ENCODE measurements around the gene ZNF786. TPM values are rescaled to one million over a fixed set of nuclear protein-coding genes. Genes with fewer than 3 reads are reported as not detected.
"Not testable (repeated sequence)": the region's sequence is repeated elsewhere in the genome, so short reads cannot be mapped to it uniquely, and the experiment has no call there.

ZNF786 gene
- total and polyA plus RNA-seq, 3 experiments from 2014 or later: 8.5 to 17.3 (median 9.2) TPM

- no peak overlapping the region for H3K27ac ChIP-seq (ENCODE audit: low read depth, low read length)
- H3K9me3 ChIP-seq (ENCODE audit: low read length): no peaks in the 10 kb centered on the region
- no peaks in the 10 kb centered on the region for H3K36me3 Mint-ChIP-seq
- no peaks in the 10 kb centered on the region for H3K36me3 ChIP-seq (ENCODE audit: insufficient read depth, low read length)
- CTCF ChIA-PET: no interaction called here
- DNase-seq: no peak
- H3K9me3 Mint-ChIP-seq: no peaks in the 10 kb centered on the region
- POLR2A ChIA-PET: no interaction called here
- no peaks in the 10 kb centered on the region for H3K27me3 Mint-ChIP-seq
- H3K27me3 ChIP-seq (ENCODE audit: insufficient read depth, low read length, poor library complexity, severe bottlenecking): no peaks in the 10 kb centered on the region
- peak overlapping the region in 1 of 8 donors; percentile 69 for H3K27ac Mint-ChIP-seq
- H3K4me3 ChIP-seq (ENCODE audit: low read length): no peak overlapping the region
- no peaks in the 10 kb centered on the region for H3K4me1 Mint-ChIP-seq
- peak overlapping the region in 1 of 7 donors; percentile 55 for H3K4me3 Mint-ChIP-seq
- H3K4me1 ChIP-seq (ENCODE audit: insufficient read depth, low read length): no peaks in the 10 kb centered on the region
Measured at GRCh38 chr7:149097088-149097487, 6.6 kb upstream of the ZNF786 start.

DNA sequence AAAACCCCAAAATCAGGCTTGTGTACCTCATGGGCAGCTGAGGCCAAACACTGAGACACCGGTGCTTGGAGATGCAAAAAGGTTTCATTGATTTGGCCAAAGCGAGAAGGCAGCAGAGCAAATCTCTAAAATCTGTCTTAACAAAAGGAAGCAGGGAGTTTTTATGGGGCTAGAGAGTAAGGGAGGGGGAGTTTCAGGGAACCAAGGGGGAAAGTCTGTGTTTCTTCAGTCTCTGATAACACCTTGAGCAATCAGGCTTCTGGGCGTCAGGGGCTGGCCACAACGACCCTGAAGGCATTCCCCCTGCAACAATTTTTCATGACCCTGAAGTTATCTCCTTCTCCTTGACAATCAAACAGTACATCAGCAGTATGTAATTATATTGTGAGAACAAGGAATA is 2.7 kb upstream of the ZNF786 start:
- Mint-ChIP-seq H3K27ac (peak overlapping the region in 4 of 8 donors; percentile 33 to 61 (median 54)), H3K4me1 (peaks cover 11 to 21% (median 14%) of the 10 kb centered on the region in 3 donors), H3K9me3 (no peaks in the 10 kb centered on the region), H3K36me3 (peaks cover 0 to 10% (median 0%) of the 10 kb centered on the region in 3 donors), H3K4me3 (peak overlapping the region in 1 of 7 donors; percentile 54), H3K27me3 (no peaks in the 10 kb centered on the region)
- CTCF ChIA-PET: interaction anchor here (1.7 kb wide), 1 partner anchor 11 kb away, joined by 4 read pairs; no protein-coding TSS in a partner anchor
- H3K4me1 ChIP-seq (ENCODE audit: insufficient read depth, low read length): peaks cover 4% of the 10 kb centered on the region
- no peaks in the 10 kb centered on the region for H3K36me3 ChIP-seq (ENCODE audit: insufficient read depth, low read length)
- no peak overlapping the region for H3K27ac ChIP-seq (ENCODE audit: low read depth, low read length)
- no peaks in the 10 kb centered on the region for H3K9me3 ChIP-seq (ENCODE audit: low read length)
- no peak for DNase-seq
- no peak overlapping the region for H3K4me3 ChIP-seq (ENCODE audit: low read length)
- H3K27me3 ChIP-seq (ENCODE audit: insufficient read depth, low read length, poor library complexity, severe bottlenecking): no peaks in the 10 kb centered on the region
- POLR2A ChIA-PET: interaction anchor here (1.0 kb wide), 1 partner anchor 87 kb away, joined by 3 read pairs; no protein-coding TSS in a partner anchor

GRCh38 chr7:149092244-149092643 is 1.7 kb upstream of the ZNF786 start:
- not testable (repeated sequence) for H3K27ac ChIP-seq (ENCODE audit: low read depth, low read length); H3K36me3 ChIP-seq (ENCODE audit: insufficient read depth, low read length); H3K9me3 Mint-ChIP-seq; H3K27me3 Mint-ChIP-seq; DNase-seq; H3K4me1 ChIP-seq (ENCODE audit: insufficient read depth, low read length); H3K9me3 ChIP-seq (ENCODE audit: low read length); H3K27me3 ChIP-seq (ENCODE audit: insufficient read depth, low read length, poor library complexity, severe bottlenecking); H3K4me3 ChIP-seq (ENCODE audit: low read length)
- Mint-ChIP-seq H3K4me3 (peak overlapping the region in 6 of 7 donors; percentile 9 to 58 (median 43)), H3K4me1 (peaks cover 16 to 27% (median 19%) of the 10 kb centered on the region in 3 donors), H3K36me3 (peaks cover 0 to 12% (median 0%) of the 10 kb centered on the region in 3 donors), H3K27ac (peak overlapping the region in 4 of 8 donors; percentile 61 to 100 (median 67))
- ChIA-PET CTCF (interaction anchor here (1.2 to 1.7 kb wide), 3 partner anchors 12 to 85 kb away, joined by 3 to 4 read pairs (median 3); no protein-coding TSS in a partner anchor), POLR2A (interaction anchor here (0.7 to 1.0 kb wide), 4 partner anchors 34 to 169 kb away, joined by 3 to 6 read pairs (median 4); partner anchors contain the start of genes ZNF398 and ZNF425)

DNA sequence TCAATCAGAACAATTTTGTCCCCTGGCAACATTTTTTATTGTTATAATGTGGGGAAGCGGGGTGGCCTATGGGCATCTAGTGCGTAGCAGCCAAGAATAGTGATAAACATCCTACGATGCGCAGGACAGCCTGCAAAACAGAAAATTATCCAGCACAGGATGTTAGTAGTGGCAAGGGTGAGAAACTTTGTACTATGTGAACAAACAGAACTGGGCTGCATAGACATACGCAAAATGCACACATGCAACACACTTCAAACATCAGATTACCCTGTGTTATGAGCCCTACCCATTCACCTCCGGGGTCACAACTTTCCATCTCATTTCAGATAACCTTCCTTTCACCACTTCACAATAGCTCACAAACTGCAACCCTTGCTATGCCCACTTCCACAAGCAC is 3.1 kb downstream of the ZNF786 start:
- Mint-ChIP-seq H3K4me3 (peak overlapping the region; percentile 20 to 74 (median 62)), H3K36me3 (peaks cover 5 to 26% (median 5%) of the 10 kb centered on the region in 3 donors), H3K27ac (peak overlapping the region in 7 of 8 donors; percentile 47 to 91 (median 83)), H3K9me3 (peaks cover 0 to 5% (median 2%) of the 10 kb centered on the region in 5 donors), H3K27me3 (no peaks in the 10 kb centered on the region), H3K4me1 (peaks cover 32 to 47% (median 32%) of the 10 kb centered on the region in 3 donors)
- CTCF ChIA-PET: interaction anchor here (1.3 to 3.0 kb wide), 2 partner anchors 19 to 21 kb away, joined by 4 to 17 read pairs; no protein-coding TSS in a partner anchor
- POLR2A ChIA-PET: interaction anchor here (0.6 kb wide), 1 partner anchor 35 kb away, joined by 5 read pairs; no protein-coding TSS in a partner anchor
- peaks cover 4% of the 10 kb centered on the region for H3K4me1 ChIP-seq (ENCODE audit: insufficient read depth, low read length)
- DNase-seq: peak in 1 of 5 donors; percentile 53
- H3K27ac ChIP-seq (ENCODE audit: low read depth, low read length): no peak overlapping the region
- H3K9me3 ChIP-seq (ENCODE audit: low read length): no peaks in the 10 kb centered on the region
- H3K27me3 ChIP-seq (ENCODE audit: insufficient read depth, low read length, poor library complexity, severe bottlenecking): no peaks in the 10 kb centered on the region
- no peak overlapping the region for H3K4me3 ChIP-seq (ENCODE audit: low read length)
- no peaks in the 10 kb centered on the region for H3K36me3 ChIP-seq (ENCODE audit: insufficient read depth, low read length)

DNA sequence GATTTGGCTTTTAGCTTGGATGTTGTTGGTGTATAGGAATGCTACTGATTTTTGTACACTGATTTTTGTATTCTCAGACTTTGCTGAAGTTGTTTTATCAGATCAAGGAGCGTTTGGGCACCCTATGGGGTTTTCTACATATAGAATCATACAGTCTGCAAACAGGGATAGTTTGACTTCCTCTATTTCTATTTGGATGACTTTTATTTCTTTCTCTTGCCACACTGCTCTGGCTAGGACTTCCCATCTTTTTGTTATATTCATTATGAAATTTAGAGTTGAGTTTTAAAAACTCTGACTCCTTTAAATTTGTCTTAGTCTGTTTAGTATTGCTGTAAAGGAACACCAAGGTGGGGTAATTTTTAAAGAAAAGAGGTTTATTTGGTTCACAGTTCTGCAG is 4.7 kb downstream of the ZNF786 start:
- peak overlapping the region in 5 of 8 donors; percentile 5 to 72 (median 22) for H3K27ac Mint-ChIP-seq
- Histone ChIP-seq H3K9me3 (ENCODE audit: low read length) (no peaks in the 10 kb centered on the region), H3K36me3 (ENCODE audit: insufficient read depth, low read length) (no peaks in the 10 kb centered on the region), H3K27ac (ENCODE audit: low read depth, low read length) (no peak overlapping the region), H3K27me3 (ENCODE audit: insufficient read depth, low read length, poor library complexity, severe bottlenecking) (no peaks in the 10 kb centered on the region), H3K4me1 (ENCODE audit: insufficient read depth, low read length) (peaks cover 4% of the 10 kb centered on the region), H3K4me3 (ENCODE audit: low read length) (no peak overlapping the region)
- H3K9me3 Mint-ChIP-seq: peaks cover 0 to 5% (median 2%) of the 10 kb centered on the region in 5 donors
- peaks cover 5 to 24% (median 6%) of the 10 kb centered on the region in 3 donors for H3K36me3 Mint-ChIP-seq
- no peaks in the 10 kb centered on the region for H3K27me3 Mint-ChIP-seq
- POLR2A ChIA-PET: no interaction called here
- no peak for DNase-seq
- H3K4me3 Mint-ChIP-seq: no peak overlapping the region
- CTCF ChIA-PET: interaction anchor here (1.6 kb wide), 1 partner anchor 20 kb away, joined by 10 read pairs; no protein-coding TSS in a partner anchor
- peaks cover 28 to 52% (median 34%) of the 10 kb centered on the region in 3 donors for H3K4me1 Mint-ChIP-seq

DNA sequence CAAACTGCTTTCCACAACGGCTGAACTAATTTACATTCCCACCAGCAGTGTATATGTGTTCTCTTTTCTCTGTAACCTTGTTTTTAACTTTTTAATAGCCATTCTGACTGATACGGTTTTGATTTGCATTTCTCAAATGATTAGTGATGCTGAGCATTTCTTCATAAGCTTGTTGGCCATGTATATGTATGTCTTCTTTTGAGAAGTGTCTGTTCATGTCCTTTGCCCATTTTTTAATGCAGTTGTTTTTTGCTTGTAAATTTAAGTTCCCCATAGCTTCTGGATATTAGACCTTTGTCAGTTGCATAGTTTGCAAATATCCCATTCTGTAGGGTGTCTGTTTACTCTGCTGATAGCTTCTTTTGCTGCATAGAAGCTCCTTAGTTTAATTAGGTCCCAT is 6.1 kb downstream of the ZNF786 start:
- Mint-ChIP-seq H3K27ac (no peak overlapping the region), H3K9me3 (peaks cover 0 to 5% (median 2%) of the 10 kb centered on the region in 5 donors), H3K4me1 (peaks cover 30 to 49% (median 31%) of the 10 kb centered on the region in 3 donors), H3K36me3 (peaks cover 5 to 27% (median 6%) of the 10 kb centered on the region in 3 donors), H3K27me3 (no peaks in the 10 kb centered on the region), H3K4me3 (peak overlapping the region in 1 of 7 donors; percentile 6)
- H3K36me3 ChIP-seq (ENCODE audit: insufficient read depth, low read length): no peaks in the 10 kb centered on the region
- ChIA-PET CTCF (interaction anchor here (0.7 to 1.9 kb wide), 3 partner anchors 18 to 79 kb away, joined by 3 to 10 read pairs (median 7); partner anchors contain the start of gene PDIA4), POLR2A (no interaction called here)
- DNase-seq: no peak
- H3K4me3 ChIP-seq (ENCODE audit: low read length): no peak overlapping the region
- H3K27ac ChIP-seq (ENCODE audit: low read depth, low read length): no peak overlapping the region
- no peaks in the 10 kb centered on the region for H3K9me3 ChIP-seq (ENCODE audit: low read length)
- H3K4me1 ChIP-seq (ENCODE audit: insufficient read depth, low read length): peaks cover 4% of the 10 kb centered on the region
- no peaks in the 10 kb centered on the region for H3K27me3 ChIP-seq (ENCODE audit: insufficient read depth, low read length, poor library complexity, severe bottlenecking)

- Histone ChIP-seq H3K27me3 (ENCODE audit: insufficient read depth, low read length, poor library complexity, severe bottlenecking) (no peaks in the 10 kb centered on the region), H3K4me3 (ENCODE audit: low read length) (no peak overlapping the region), H3K36me3 (ENCODE audit: insufficient read depth, low read length) (peaks cover 1% of the 10 kb centered on the region), H3K4me1 (ENCODE audit: insufficient read depth, low read length) (no peaks in the 10 kb centered on the region), H3K27ac (ENCODE audit: low read depth, low read length) (no peak overlapping the region), H3K9me3 (ENCODE audit: low read length) (no peaks in the 10 kb centered on the region)
- no peak overlapping the region for H3K4me3 Mint-ChIP-seq
- peaks cover 22 to 37% (median 28%) of the 10 kb centered on the region in 3 donors for H3K4me1 Mint-ChIP-seq
- DNase-seq: no peak
- H3K27me3 Mint-ChIP-seq: no peaks in the 10 kb centered on the region
- peaks cover 0 to 5% (median 2%) of the 10 kb centered on the region in 5 donors for H3K9me3 Mint-ChIP-seq
- ChIA-PET CTCF (no interaction called here), POLR2A (no interaction called here)
- peaks cover 5 to 36% (median 6%) of the 10 kb centered on the region in 3 donors for H3K36me3 Mint-ChIP-seq
- H3K27ac Mint-ChIP-seq: peak overlapping the region in 1 of 8 donors; percentile 47
Measured at GRCh38 chr7:149081914-149082313, 8.6 kb downstream of the ZNF786 start.

- no peak for DNase-seq
- H3K9me3 Mint-ChIP-seq: no peaks in the 10 kb centered on the region
- peaks cover 12 to 28% (median 21%) of the 10 kb centered on the region in 3 donors for H3K4me1 Mint-ChIP-seq
- peaks cover 0 to 44% (median 6%) of the 10 kb centered on the region in 3 donors for H3K36me3 Mint-ChIP-seq
- Histone ChIP-seq H3K4me1 (ENCODE audit: insufficient read depth, low read length) (no peaks in the 10 kb centered on the region), H3K27me3 (ENCODE audit: insufficient read depth, low read length, poor library complexity, severe bottlenecking) (no peaks in the 10 kb centered on the region), H3K4me3 (ENCODE audit: low read length) (no peak overlapping the region), H3K9me3 (ENCODE audit: low read length) (no peaks in the 10 kb centered on the region), H3K36me3 (ENCODE audit: insufficient read depth, low read length) (peaks cover 8% of the 10 kb centered on the region), H3K27ac (ENCODE audit: low read depth, low read length) (no peak overlapping the region)
- no peak overlapping the region for H3K4me3 Mint-ChIP-seq
- ChIA-PET POLR2A (no interaction called here), CTCF (interaction anchor here (1.2 to 2.9 kb wide), 2 partner anchors 12 to 72 kb away, joined by 3 to 7 read pairs; no protein-coding TSS in a partner anchor)
- H3K27me3 Mint-ChIP-seq: no peaks in the 10 kb centered on the region
- H3K27ac Mint-ChIP-seq: no peak overlapping the region
Measured at GRCh38 chr7:149077594-149077993, 12.9 kb downstream of the ZNF786 start.

Data from CD8-positive, alpha-beta memory T cell (primary cell).